IMR-90 (cell line): ENCODE measurements around the gene B3GALT4. TPM values are rescaled to one million over a fixed set of nuclear protein-coding genes. Genes with fewer than 3 reads are reported as not detected.
"Not testable (repeated sequence)": the region's sequence is repeated elsewhere in the genome, so short reads cannot be mapped to it uniquely, and the experiment has no call there.

Experiments used
- ATAC-seq: fragments of 200-7000 bp; cut with Tn5 transposase; 2 replicates; pipeline ENCODE4 v1.9.1; 2020; ENCODE audit warnings: low read depth, mild to moderate bottlenecking, moderate library complexity
- BruUV-seq: library from RNA; stranded (reverse); fragments of 400-500 nt; replicated peaks from 2 replicates; lab custom pipeline; 2021; lab: Mats Ljungman, UMichigan
- CTCF ChIA-PET: fragments of 300-600 bp; formaldehyde crosslinking; extraction: SDS; loops from one replicate; lab custom pipeline; 2021; ENCODE audit warnings: antibody characterized with exemption; lab: Yijun Ruan, JAX
- POLR2A ChIA-PET: fragments of 300-600 bp; sonication (Branson Sonifier 250); formaldehyde crosslinking; loops from one replicate; lab custom pipeline; 2022; ENCODE audit warnings: antibody characterized with exemption; ENCODE audit not compliant: unreplicated experiment; lab: Charles Lee
- DNase-seq: peaks from one replicate; pipeline ENCODE4 v3.0.0; 2013
- H2AFZ ChIP-seq: replicated peaks from 2 replicates; pipeline ENCODE3; 2013; ENCODE audit warnings: low read length, mild to moderate bottlenecking; ENCODE audit not compliant: poor library complexity
- H2AK5ac ChIP-seq: 2 replicates; pipeline ENCODE4 v1.6.1; 2013; ENCODE audit warnings: low read depth, low read length, inconsistent platforms
- H2AK9ac ChIP-seq: replicated peaks from 2 replicates; pipeline ENCODE3; 2013; ENCODE audit warnings: mild to moderate bottlenecking, low read depth, low read length, moderate library complexity; ENCODE audit not compliant: poor library complexity
- H2BK120ac ChIP-seq: 2 replicates; pipeline ENCODE4 v1.6.1; 2013; ENCODE audit warnings: low read depth, low read length, inconsistent platforms
- H2BK15ac ChIP-seq: 3 replicates; pipeline ENCODE4 v1.6.1; 2013; ENCODE audit warnings: low read depth, low read length, inconsistent platforms
- H2BK20ac ChIP-seq: 2 replicates; pipeline ENCODE4 v1.6.1; 2013; ENCODE audit warnings: low read depth, mild to moderate bottlenecking, inconsistent platforms, low read length, moderate library complexity
- H2BK5ac ChIP-seq: 2 replicates; pipeline ENCODE4 v1.6.1; 2013; ENCODE audit warnings: mild to moderate bottlenecking, low read depth, low read length, inconsistent platforms; ENCODE audit not compliant: poor library complexity, severe bottlenecking
- H3K14ac ChIP-seq: replicated peaks from 2 replicates; pipeline ENCODE4 v1.6.1; 2013; ENCODE audit warnings: low read depth, low read length, inconsistent platforms
- H3K18ac ChIP-seq: 2 replicates; pipeline ENCODE4 v1.6.1; 2013; ENCODE audit warnings: low read depth, low read length, control low read depth
- H3K23ac ChIP-seq: 2 replicates; pipeline ENCODE4 v1.6.1; 2013; ENCODE audit warnings: low read depth, low read length, inconsistent platforms
- H3K27ac ChIP-seq: 2 replicates; pipeline ENCODE4 v1.5.1; 2013; ENCODE audit warnings: mild to moderate bottlenecking, control low read depth, low read length; ENCODE audit not compliant: insufficient read depth
- H3K27me3 ChIP-seq: 2 replicates; pipeline ENCODE4 v1.6.1; 2013; ENCODE audit warnings: low read length; ENCODE audit not compliant: control insufficient read depth, insufficient read depth
- H3K36me3 ChIP-seq: 2 replicates; pipeline ENCODE4 v1.6.1; 2013; ENCODE audit warnings: low read length, mixed read lengths; ENCODE audit not compliant: control insufficient read depth, insufficient read depth
- H3K4ac ChIP-seq: 2 replicates; pipeline ENCODE4 v1.6.1; 2013; ENCODE audit warnings: low read depth, low read length, inconsistent platforms
- H3K4me1 ChIP-seq: 2 replicates; pipeline ENCODE4 v1.6.1; 2013; ENCODE audit warnings: low read length, mixed read lengths; ENCODE audit not compliant: control insufficient read depth, insufficient read depth
- H3K4me2 ChIP-seq: 2 replicates; pipeline ENCODE4 v1.6.1; 2013; ENCODE audit warnings: low read depth, mild to moderate bottlenecking, control low read depth, low read length, moderate library complexity
- H3K4me3 ChIP-seq: 2 replicates; pipeline ENCODE4 v1.5.1; 2013; ENCODE audit warnings: low read depth, mild to moderate bottlenecking, control low read depth, low read length, moderate library complexity; ENCODE audit not compliant: insufficient read depth
- H3K56ac ChIP-seq: 2 replicates; pipeline ENCODE4 v1.6.1; 2013; ENCODE audit warnings: low read length, inconsistent platforms; ENCODE audit not compliant: insufficient read depth; ENCODE audit errors: extremely low read depth
- H3K79me1 ChIP-seq, 2 experiments: 2 replicates each; pipeline ENCODE4 v1.6.1; 2013; ENCODE audit warnings: low read length in 2 of 2, inconsistent platforms in 1 of 2, low read depth in 1 of 2
- H3K9ac ChIP-seq: 2 replicates; pipeline ENCODE4 v1.6.1; 2013; ENCODE audit warnings: low read depth, low read length, control low read depth
- H3K9me1 ChIP-seq: 2 replicates; pipeline ENCODE4 v1.6.1; 2013; ENCODE audit warnings: low read length, inconsistent platforms; ENCODE audit not compliant: insufficient read depth
- H3K9me3 ChIP-seq: 2 replicates; pipeline ENCODE4 v1.6.1; 2013; ENCODE audit warnings: low read length; ENCODE audit not compliant: control insufficient read depth, insufficient read depth
- H4K20me1 ChIP-seq: 2 replicates; pipeline ENCODE4 v1.6.1; 2013; ENCODE audit warnings: low read length, inconsistent platforms; ENCODE audit not compliant: insufficient read depth
- H4K5ac ChIP-seq: 2 replicates; pipeline ENCODE4 v1.6.1; 2013; ENCODE audit warnings: mild to moderate bottlenecking, low read depth, low read length, control low read depth
- H4K8ac ChIP-seq, 2 experiments: 2 replicates each; pipeline ENCODE4 v1.6.1; 2013; ENCODE audit warnings: low read depth in 2 of 2, low read length in 2 of 2, control low read depth in 1 of 2, inconsistent platforms in 1 of 2
- H4K91ac ChIP-seq: 2 replicates; pipeline ENCODE4 v1.6.1; 2013; ENCODE audit warnings: low read depth, low read length, inconsistent platforms; ENCODE audit not compliant: insufficient read depth
- BHLHE40 ChIP-seq: fragments of 150-350 bp; IDR thresholded peaks from 2 replicates; pipeline ENCODE4 v1.6.1; 2016; ENCODE audit warnings: mild to moderate bottlenecking, low read depth, low read length
- CHD1 ChIP-seq: IDR thresholded peaks from 2 replicates; pipeline ENCODE4 v1.6.1; 2012; ENCODE audit warnings: low read depth, low read length, improper control_type of control experiment
- MAZ ChIP-seq: IDR thresholded peaks from 2 replicates; pipeline ENCODE4 v1.6.1; 2012; ENCODE audit warnings: low read depth, mild to moderate bottlenecking, low read length, improper control_type of control experiment, moderate library complexity, borderline replicate concordance
- WGBS, 2 experiments: methylation state at CpG; one replicate each; pipeline versions ENCODE4 v1.1.5 to v1.1.7; 2013; ENCODE audit warnings: missing lambda C conversion rate in 2 of 2; ENCODE audit not compliant: insufficient read length in 1 of 2; ENCODE audit errors: extremely low coverage in 2 of 2; 5-methylcytosine and 5-hydroxymethylcytosine counted together
- dilution Hi-C: fragments of 300-500 bp; cut with HindIII; formaldehyde crosslinking; loops from one replicate; pipeline ENCODE4 v1.14.3; 2018; ENCODE audit warnings: low sequenced_read_pairs; ENCODE audit not compliant: unreplicated experiment
- in situ Hi-C: fragments of 300-500 bp; cut with MboI; formaldehyde crosslinking; loops from 3 replicates; pipeline ENCODE4 v1.14.3; 2019; ENCODE audit warnings: low sequenced_read_pairs, inconsistent platforms, mixed read lengths
- intact Hi-C: fragments of 100-400 bp; cut with micrococcal nuclease; formaldehyde crosslinking; loops from 2 replicates; pipeline ENCODE4 v1.10.0; 2022
- polyA plus RNA-seq, 3 experiments: library from polyadenylated mRNA; depleted of rRNA; stranded (reverse); fragments of >200 nt; gene quantifications; 2 replicates each; pipeline ENCODE4 v1.2.3, GENCODE V29; 2012; ENCODE audit warnings: low replicate concordance in 1 of 3
- total RNA-seq: library from RNA; depleted of rRNA; stranded (reverse); fragments of >200 nt; gene quantifications from 2 replicates; pipeline ENCODE4 v1.2.3, GENCODE V29; 2012
- TF ChIP-seq, protein P1 (sequence below): conservative IDR thresholded peaks from 2 replicates; pipeline ENCODE4 v1.5.1; 2012; ENCODE audit warnings: mild to moderate bottlenecking, low read depth, low read length, improper control_type of control experiment

B3GALT4 gene
- total and polyA plus RNA-seq, 2 of the 4 experiments (the other 2 are of a cell fraction): 0.70 to 0.72 TPM

DNA sequence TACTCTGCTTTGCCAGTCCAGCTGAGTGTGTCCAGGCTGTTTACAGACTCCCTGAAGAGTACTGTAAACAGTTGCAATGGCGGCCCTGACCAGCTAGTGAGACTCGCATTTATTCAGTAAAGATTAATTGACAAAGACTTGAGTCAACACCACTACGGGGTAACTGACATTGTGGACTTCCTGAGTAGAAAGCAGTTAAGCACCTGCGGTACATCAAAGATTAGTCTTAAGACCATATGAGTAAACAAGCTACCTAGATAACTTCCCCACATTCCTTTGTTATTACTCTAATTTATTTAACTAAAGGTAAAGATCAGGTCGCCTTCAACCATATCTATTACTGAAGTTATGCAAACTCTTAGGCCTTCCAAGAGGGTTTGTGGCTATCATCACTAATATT is 17.9 kb upstream of the B3GALT4 start:
- Histone ChIP-seq H3K4me1 (no peaks in the 10 kb centered on the region), H2BK20ac (no peak overlapping the region), H3K18ac (no peak overlapping the region), H4K8ac (no peak overlapping the region), H3K9me3 (no peaks in the 10 kb centered on the region), H3K14ac (no peak overlapping the region), H3K27me3 (no peaks in the 10 kb centered on the region), H3K23ac (no peak overlapping the region), H3K4me3 (no peak overlapping the region), H3K9ac (no peak overlapping the region), H2AFZ (no peak overlapping the region), H4K5ac (no peak overlapping the region), H3K79me1 (peaks cover 3 to 11% of the 10 kb centered on the region in 2 experiments; a peak in 2 of 4 replicates), H2AK5ac (no peak overlapping the region), H3K4ac (no peak overlapping the region), H3K56ac (no peak overlapping the region), H4K20me1 (no peaks in the 10 kb centered on the region), H3K27ac (no peak overlapping the region), H3K36me3 (peaks cover 23% of the 10 kb centered on the region), H2AK9ac (no peak overlapping the region), H2BK15ac (no peak overlapping the region), H3K9me1 (no peaks in the 10 kb centered on the region), H2BK5ac (no peak overlapping the region), H4K91ac (no peak overlapping the region), H2BK120ac (no peak overlapping the region), H3K4me2 (no peak overlapping the region)
- dilution Hi-C loops (no loop called here), intact Hi-C loops (no loop called here), in situ Hi-C loops (no loop called here)
- WGBS, 2 experiments: no CpG with 5 or more reads among the region's 5 CpGs
- POLR2A ChIA-PET: no interaction called here
- CTCF ChIA-PET: no interaction called here
- no peak for DNase-seq
- ATAC-seq: no peak
- no TSS peak for BruUV-seq
- TF ChIP-seq CHD1 (no peak), BHLHE40 (no peak), MAZ (no peak)
- TF ChIP-seq, protein P1, sequence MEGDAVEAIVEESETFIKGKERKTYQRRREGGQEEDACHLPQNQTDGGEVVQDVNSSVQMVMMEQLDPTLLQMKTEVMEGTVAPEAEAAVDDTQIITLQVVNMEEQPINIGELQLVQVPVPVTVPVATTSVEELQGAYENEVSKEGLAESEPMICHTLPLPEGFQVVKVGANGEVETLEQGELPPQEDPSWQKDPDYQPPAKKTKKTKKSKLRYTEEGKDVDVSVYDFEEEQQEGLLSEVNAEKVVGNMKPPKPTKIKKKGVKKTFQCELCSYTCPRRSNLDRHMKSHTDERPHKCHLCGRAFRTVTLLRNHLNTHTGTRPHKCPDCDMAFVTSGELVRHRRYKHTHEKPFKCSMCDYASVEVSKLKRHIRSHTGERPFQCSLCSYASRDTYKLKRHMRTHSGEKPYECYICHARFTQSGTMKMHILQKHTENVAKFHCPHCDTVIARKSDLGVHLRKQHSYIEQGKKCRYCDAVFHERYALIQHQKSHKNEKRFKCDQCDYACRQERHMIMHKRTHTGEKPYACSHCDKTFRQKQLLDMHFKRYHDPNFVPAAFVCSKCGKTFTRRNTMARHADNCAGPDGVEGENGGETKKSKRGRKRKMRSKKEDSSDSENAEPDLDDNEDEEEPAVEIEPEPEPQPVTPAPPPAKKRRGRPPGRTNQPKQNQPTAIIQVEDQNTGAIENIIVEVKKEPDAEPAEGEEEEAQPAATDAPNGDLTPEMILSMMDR: no peak

DNA sequence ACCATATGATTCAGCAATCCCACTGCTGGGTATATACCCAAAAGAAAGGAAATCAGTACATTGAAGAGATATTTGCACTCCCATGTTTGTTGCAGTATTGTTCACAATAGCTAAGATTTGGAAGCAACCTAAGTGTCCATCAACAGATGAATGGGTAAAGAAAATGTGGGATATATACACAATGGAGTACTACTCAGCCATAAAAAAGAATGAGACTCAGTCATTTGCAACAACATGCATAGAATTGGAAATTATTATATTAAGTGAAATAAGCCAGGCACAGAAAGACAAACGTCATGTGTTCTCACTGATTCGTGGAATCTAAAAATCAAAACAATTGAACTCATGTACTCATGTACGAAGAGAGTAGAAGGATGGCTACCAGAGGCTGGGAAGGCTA is 14.4 kb upstream of the B3GALT4 start:
- in situ Hi-C loops, dilution Hi-C loops, ATAC-seq: not testable (repeated sequence)

More for the DNA sequence above, 14.4 kb upstream of the B3GALT4 start:
- intact Hi-C loops, H3K14ac ChIP-seq, H2BK20ac ChIP-seq, BruUV-seq, H2BK120ac ChIP-seq, H4K91ac ChIP-seq, H3K4me3 ChIP-seq, H2BK15ac ChIP-seq, H4K5ac ChIP-seq, H3K23ac ChIP-seq, H3K9me3 ChIP-seq, H2AFZ ChIP-seq, H2AK5ac ChIP-seq, H2AK9ac ChIP-seq, DNase-seq, H3K56ac ChIP-seq, H3K79me1 ChIP-seq, H3K27me3 ChIP-seq, H3K27ac ChIP-seq, H3K9ac ChIP-seq, H4K8ac ChIP-seq, H3K9me1 ChIP-seq, H3K18ac ChIP-seq, H3K4me2 ChIP-seq, H3K4ac ChIP-seq, H3K4me1 ChIP-seq, POLR2A ChIA-PET, H2BK5ac ChIP-seq, H4K20me1 ChIP-seq: not testable (repeated sequence)
- CTCF ChIA-PET: interaction anchor here (0.6 kb wide), 1 partner anchor 12 kb away, joined by 3 read pairs; no protein-coding TSS in a partner anchor
- H3K36me3 ChIP-seq: peaks cover 47% of the 10 kb centered on the region
- WGBS, 2 experiments: no CpG with 5 or more reads among the region's 3 CpGs
